ENCODE measurements around the gene ARAP3.

- TF ChIP-seq BHLHE40 (IDR thresholded peaks at IDR 0.05; ENCODE audit: borderline replicate concordance) (no peak), L3MBTL2 (conservative IDR thresholded peaks at IDR 0.05) (no peak), FOXK2 (IDR thresholded peaks at IDR 0.05) (no peak), FOXA1 (IDR thresholded peaks at IDR 0.05) (no peak)
These were observed 10.5 kb upstream of the ARAP3 start for GRCh38 chr5:141692533-141692888.

Measured in HEK293T (cell line).